ENCODE measurements around the gene ADAMTSL1. TPM values are rescaled to one million over a fixed set of nuclear protein-coding genes. Genes with fewer than 3 reads are reported as not detected.

Gene ADAMTSL1
- total RNA-seq, 1 experiment from 2014 or later = 1.2 TPM

- Histone ChIP-seq H3K14ac (ENCODE audit: insufficient read depth, low read length) (no peak overlapping the region), H4K8ac (replicated peaks; ENCODE audit: insufficient read length, low read depth, low read length) (no peak overlapping the region), H3K23ac (ENCODE audit: insufficient read length, low read depth, low read length) (no peak overlapping the region), H3K79me2 (ENCODE audit: insufficient read depth, low read length) (no peaks in the 10 kb centered on the region), H4K20me1 (ENCODE audit: control insufficient read depth, insufficient read depth, insufficient read length) (no peaks in the 10 kb centered on the region), H3K79me1 (ENCODE audit: insufficient read depth, low read depth, low read length, poor library complexity, severe bottlenecking) (no peaks in the 10 kb centered on the region), H2BK12ac (ENCODE audit: insufficient read length, low read depth, low read length) (no peak overlapping the region), H3K9me3 (ENCODE audit: control insufficient read depth, low read depth, low read length) (no peaks in the 10 kb centered on the region), H2BK5ac (ENCODE audit: insufficient read length, low read length) (no peak overlapping the region), H3K56ac (ENCODE audit: insufficient read length, low read depth, low read length) (no peak overlapping the region), H3K4me2 (ENCODE audit: insufficient read depth, insufficient read length, low read length) (no peak overlapping the region), H2AK5ac (ENCODE audit: insufficient read length, low read length) (no peak overlapping the region), H3K4ac (ENCODE audit: low read depth, low read length) (no peak overlapping the region), H3K18ac (ENCODE audit: insufficient read length, low read depth, low read length) (no peak overlapping the region), H3K4me1 (ENCODE audit: insufficient read depth, low read length) (peaks cover 2% of the 10 kb centered on the region; the same call in 1 of the 2 replicates), H4K5ac (ENCODE audit: insufficient read length, low read depth, low read length) (no peak overlapping the region), H3K23me2 (ENCODE audit: insufficient read length, low read depth, low read length, poor library complexity, severe bottlenecking) (no peaks in the 10 kb centered on the region), H3K27ac (ENCODE audit: insufficient read length, low read depth, low read length) (no peak overlapping the region), H3K9ac (ENCODE audit: extremely low read depth, insufficient read length, low read length) (no peak overlapping the region), H2BK20ac (ENCODE audit: low read depth, low read length, poor library complexity, severe bottlenecking) (no peak overlapping the region), H3K27me3 (ENCODE audit: insufficient read depth, low read length) (no peaks in the 10 kb centered on the region), H2AFZ (ENCODE audit: low read length) (no peak overlapping the region), H3T11ph (ENCODE audit: low read length) (no peak overlapping the region), H2BK120ac (ENCODE audit: low read depth, low read length, poor library complexity, severe bottlenecking) (no peak overlapping the region), H2BK15ac (ENCODE audit: low read depth, low read length) (no peak overlapping the region), H4K91ac (ENCODE audit: insufficient read length, low read depth, low read length) (no peak overlapping the region)
- no peak overlapping the region for H3K4me3 Mint-ChIP-seq
- no peak overlapping the region for H3K27ac Mint-ChIP-seq
- no peaks in the 10 kb centered on the region for H3K9me3 Mint-ChIP-seq
- H3K36me3 Mint-ChIP-seq (ENCODE audit: insufficient read depth in 1 of 3, low read depth in 3 of 3) = no peaks in the 10 kb centered on the region
- DNase-seq = no peak
- no peaks in the 10 kb centered on the region for H3K27me3 Mint-ChIP-seq (ENCODE audit: low read depth)
- no CpG with 5 or more reads among the region's 3 CpGs for WGBS (ENCODE audit: extremely low coverage, insufficient read length, low lambda C conversion rate)
- peaks cover 0 to 2% of the 10 kb centered on the region in 2 experiments; a peak in 2 of 4 replicates for H3K4me1 Mint-ChIP-seq
- TF ChIP-seq CTCF (conservative IDR thresholded peaks at IDR 0.05) = no peak
Measured at GRCh38 chr9:18786196-18786595, 312.2 kb downstream of the ADAMTSL1 start.

Data from H9 (cell line).